ENCODE measurements around the gene B3GAT1. TPM values are rescaled to one million over a fixed set of nuclear protein-coding genes. Genes with fewer than 3 reads are reported as not detected.

The B3GAT1 gene
- polyA plus RNA-seq, 1 of the 3 experiments (the other 2 are of a cell fraction): 0.15 TPM

GRCh38 chr11:134405841-134406240, 6.2 kb downstream of the B3GAT1 start (continued):
- TF ChIP-seq SIN3A (IDR thresholded peaks at IDR 0.05; ENCODE audit: borderline replicate concordance, low read depth, low read length): no peak
- no peak for TF ChIP-seq NRF1 (IDR thresholded peaks at IDR 0.05; ENCODE audit: low read depth, low read length)
- TF ChIP-seq, protein P1, sequence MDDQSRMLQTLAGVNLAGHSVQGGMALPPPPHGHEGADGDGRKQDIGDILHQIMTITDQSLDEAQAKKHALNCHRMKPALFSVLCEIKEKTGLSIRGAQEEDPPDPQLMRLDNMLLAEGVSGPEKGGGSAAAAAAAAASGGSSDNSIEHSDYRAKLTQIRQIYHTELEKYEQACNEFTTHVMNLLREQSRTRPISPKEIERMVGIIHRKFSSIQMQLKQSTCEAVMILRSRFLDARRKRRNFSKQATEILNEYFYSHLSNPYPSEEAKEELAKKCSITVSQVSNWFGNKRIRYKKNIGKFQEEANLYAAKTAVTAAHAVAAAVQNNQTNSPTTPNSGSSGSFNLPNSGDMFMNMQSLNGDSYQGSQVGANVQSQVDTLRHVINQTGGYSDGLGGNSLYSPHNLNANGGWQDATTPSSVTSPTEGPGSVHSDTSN (IDR thresholded peaks at IDR 0.05): no peak

- no peak overlapping the region for H3K9ac ChIP-seq
- no peak overlapping the region for H3K4me2 ChIP-seq
- no peak overlapping the region for H2AFZ ChIP-seq (ENCODE audit: low read depth)
- H4K20me1 ChIP-seq (ENCODE audit: insufficient read depth): no peaks in the 10 kb centered on the region
- no peaks in the 10 kb centered on the region for H3K9me3 ChIP-seq
- ChIA-PET CTCF (interaction anchor here (0.6 to 1.9 kb wide), 2 partner anchors 102 to 174 kb away, joined by 3 to 5 read pairs; no protein-coding TSS in a partner anchor), POLR2A (no interaction called here)
- H3K4me3 ChIP-seq (ENCODE audit: low read depth in 2 of 2, low read length in 1 of 2): no peak overlapping the region
- no peak for DNase-seq
- peaks cover 0 to 5% of the 10 kb centered on the region in 2 experiments; a peak in 1 of 4 replicates for H3K4me1 ChIP-seq (ENCODE audit: control insufficient read depth in 1 of 2, insufficient read depth in 2 of 2, low read depth in 1 of 2, low read length in 1 of 2)
- 54% methylated on average over 8 of the region's 8 CpGs for WGBS (ENCODE audit: low lambda C conversion rate)
- no peak overlapping the region for H3K27ac ChIP-seq (ENCODE audit: low read depth in 2 of 2, low read length in 1 of 2)
- no peaks in the 10 kb centered on the region for H3F3A ChIP-seq (replicated peaks; ENCODE audit: insufficient read depth)
- H3K36me3 ChIP-seq (replicated peaks in 1 of 2; ENCODE audit: control insufficient read depth in 1 of 2, insufficient read depth in 2 of 2, low read length in 1 of 2): no peaks in the 10 kb centered on the region
- no peak for TF ChIP-seq RFX5 (IDR thresholded peaks at IDR 0.05; ENCODE audit: low read length)
- TF ChIP-seq FOSL2 (IDR thresholded peaks at IDR 0.05; ENCODE audit: borderline replicate concordance, low read depth): no peak
- TF ChIP-seq NRF1 (IDR thresholded peaks at IDR 0.05; ENCODE audit: low read depth, low read length): no peak
- TF ChIP-seq, protein P2, sequence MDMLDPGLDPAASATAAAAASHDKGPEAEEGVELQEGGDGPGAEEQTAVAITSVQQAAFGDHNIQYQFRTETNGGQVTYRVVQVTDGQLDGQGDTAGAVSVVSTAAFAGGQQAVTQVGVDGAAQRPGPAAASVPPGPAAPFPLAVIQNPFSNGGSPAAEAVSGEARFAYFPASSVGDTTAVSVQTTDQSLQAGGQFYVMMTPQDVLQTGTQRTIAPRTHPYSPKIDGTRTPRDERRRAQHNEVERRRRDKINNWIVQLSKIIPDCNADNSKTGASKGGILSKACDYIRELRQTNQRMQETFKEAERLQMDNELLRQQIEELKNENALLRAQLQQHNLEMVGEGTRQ (IDR thresholded peaks at IDR 0.05; ENCODE audit: borderline replicate concordance, low read depth, low read length): no peak
- TF ChIP-seq CHD2 (IDR thresholded peaks at IDR 0.05; ENCODE audit: low read length, partially characterized antibody): no peak
- no peak for TF ChIP-seq RCOR1 (IDR thresholded peaks at IDR 0.05; ENCODE audit: low read length)
- TF ChIP-seq, protein P3, sequence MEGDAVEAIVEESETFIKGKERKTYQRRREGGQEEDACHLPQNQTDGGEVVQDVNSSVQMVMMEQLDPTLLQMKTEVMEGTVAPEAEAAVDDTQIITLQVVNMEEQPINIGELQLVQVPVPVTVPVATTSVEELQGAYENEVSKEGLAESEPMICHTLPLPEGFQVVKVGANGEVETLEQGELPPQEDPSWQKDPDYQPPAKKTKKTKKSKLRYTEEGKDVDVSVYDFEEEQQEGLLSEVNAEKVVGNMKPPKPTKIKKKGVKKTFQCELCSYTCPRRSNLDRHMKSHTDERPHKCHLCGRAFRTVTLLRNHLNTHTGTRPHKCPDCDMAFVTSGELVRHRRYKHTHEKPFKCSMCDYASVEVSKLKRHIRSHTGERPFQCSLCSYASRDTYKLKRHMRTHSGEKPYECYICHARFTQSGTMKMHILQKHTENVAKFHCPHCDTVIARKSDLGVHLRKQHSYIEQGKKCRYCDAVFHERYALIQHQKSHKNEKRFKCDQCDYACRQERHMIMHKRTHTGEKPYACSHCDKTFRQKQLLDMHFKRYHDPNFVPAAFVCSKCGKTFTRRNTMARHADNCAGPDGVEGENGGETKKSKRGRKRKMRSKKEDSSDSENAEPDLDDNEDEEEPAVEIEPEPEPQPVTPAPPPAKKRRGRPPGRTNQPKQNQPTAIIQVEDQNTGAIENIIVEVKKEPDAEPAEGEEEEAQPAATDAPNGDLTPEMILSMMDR (IDR thresholded peaks at IDR 0.05): no peak
- no peak for TF ChIP-seq FOXJ3 (CRISPR knock-in tag; IDR thresholded peaks at IDR 0.05)
- TF ChIP-seq, protein P1 (IDR thresholded peaks at IDR 0.05): no peak
- no peaks in the 10 kb centered on the region for H3K9me2 ChIP-seq
- H3K27me3 ChIP-seq (ENCODE audit: insufficient read depth): no peaks in the 10 kb centered on the region
- no peaks in the 10 kb centered on the region for H3K79me2 ChIP-seq (ENCODE audit: insufficient read depth)
These were observed 6.6 kb downstream of the B3GAT1 start for GRCh38 chr11:134405436-134405835.

All from SK-N-SH (cell line).